Activated T-cell treated with anti-CD3 and anti-CD28 coated beads, Interleukin-2, amount 50 U/mL, for 72 hours (primary cell): ENCODE measurements around the gene GLIPR1L2. TPM values are rescaled to one million over a fixed set of nuclear protein-coding genes. Genes with fewer than 3 reads are reported as not detected.

Experiments
- total RNA-seq, 2 donors: library from RNA; stranded (reverse); gene quantifications; one replicate each; pipeline ENCODE4 v1.2.3, GENCODE V29; 2022

Gene GLIPR1L2
- total RNA-seq, 2 donors from 2014 or later = 0.16 to 0.50 TPM

Other genes starting within 250 kb of the GLIPR1L2 start
- gene KCNC2, start 181.2 kb upstream of the GLIPR1L2 start, total RNA-seq = not detected
- 1 to 10 TPM; 4.3 to 6.3 TPM for gene CAPS2, start 60.8 kb upstream of the GLIPR1L2 start, total RNA-seq
- gene GLIPR1L1, start 56.4 kb upstream of the GLIPR1L2 start, total RNA-seq = not detected
- gene GLIPR1, start 89.7 kb downstream of the GLIPR1L2 start, total RNA-seq = 1 to 10 TPM; 6.3 to 10.0 TPM
- gene KRR1, start 120.5 kb downstream of the GLIPR1L2 start, total RNA-seq = 10 to 100 TPM; 78.2 to 80.1 TPM